MM.1S (cell line): ENCODE data around the gene MRAS.

ENCODE experiments used
- EZH2 ChIP-seq: fragments of 300-600 bp; sonication (generic); optimal IDR thresholded peaks from 2 replicates; pipeline ENCODE3; 2017; ENCODE audit warnings: low read depth, mild to moderate bottlenecking, antibody characterized with exemption, low read length, mixed read lengths
- EZH2phosphoT487 ChIP-seq: fragments of 300-600 bp; sonication (generic); IDR thresholded peaks from 2 replicates; pipeline ENCODE4 v1.6.1; 2018; ENCODE audit warnings: antibody characterized with exemption, low read length
- TF ChIP-seq, protein P1 (sequence below): fragments of 300-600 bp; sonication (generic); IDR thresholded peaks from 2 replicates; pipeline ENCODE4 v1.5.1; 2016; ENCODE audit warnings: antibody characterized with exemption, low read length, mixed read lengths

DNA sequence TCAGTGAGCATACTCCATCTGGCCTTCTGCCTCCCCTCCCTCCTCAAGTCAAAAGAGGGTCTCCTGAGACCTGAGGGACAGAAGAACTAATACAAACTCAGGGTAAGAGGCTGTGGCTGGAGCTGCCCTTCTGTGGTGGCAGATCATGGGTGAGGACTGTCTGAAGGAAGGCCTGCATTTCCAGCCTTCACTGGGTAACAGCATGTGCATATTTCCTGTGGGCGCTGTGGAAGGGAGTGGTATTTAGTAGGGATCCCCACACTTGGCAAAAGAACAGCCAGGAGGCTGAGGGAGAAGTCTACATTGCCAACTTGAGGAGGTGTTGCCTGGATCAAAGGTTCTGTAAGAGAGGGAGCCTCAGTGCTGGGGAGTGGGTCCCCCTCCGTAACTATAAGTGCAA is 75.9 kb downstream of the MRAS start:
- TF ChIP-seq, protein P1, sequence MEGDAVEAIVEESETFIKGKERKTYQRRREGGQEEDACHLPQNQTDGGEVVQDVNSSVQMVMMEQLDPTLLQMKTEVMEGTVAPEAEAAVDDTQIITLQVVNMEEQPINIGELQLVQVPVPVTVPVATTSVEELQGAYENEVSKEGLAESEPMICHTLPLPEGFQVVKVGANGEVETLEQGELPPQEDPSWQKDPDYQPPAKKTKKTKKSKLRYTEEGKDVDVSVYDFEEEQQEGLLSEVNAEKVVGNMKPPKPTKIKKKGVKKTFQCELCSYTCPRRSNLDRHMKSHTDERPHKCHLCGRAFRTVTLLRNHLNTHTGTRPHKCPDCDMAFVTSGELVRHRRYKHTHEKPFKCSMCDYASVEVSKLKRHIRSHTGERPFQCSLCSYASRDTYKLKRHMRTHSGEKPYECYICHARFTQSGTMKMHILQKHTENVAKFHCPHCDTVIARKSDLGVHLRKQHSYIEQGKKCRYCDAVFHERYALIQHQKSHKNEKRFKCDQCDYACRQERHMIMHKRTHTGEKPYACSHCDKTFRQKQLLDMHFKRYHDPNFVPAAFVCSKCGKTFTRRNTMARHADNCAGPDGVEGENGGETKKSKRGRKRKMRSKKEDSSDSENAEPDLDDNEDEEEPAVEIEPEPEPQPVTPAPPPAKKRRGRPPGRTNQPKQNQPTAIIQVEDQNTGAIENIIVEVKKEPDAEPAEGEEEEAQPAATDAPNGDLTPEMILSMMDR, result no peak
- no peak for TF ChIP-seq EZH2
- TF ChIP-seq EZH2phosphoT487, result no peak
